Measurements from ENCODE around the gene PTGR3. TPM values are rescaled to one million over a fixed set of nuclear protein-coding genes. Genes with fewer than 3 reads are reported as not detected.

PTGR3 gene
- total RNA-seq, 1 donor from 2014 or later = 23.3 TPM

DNA sequence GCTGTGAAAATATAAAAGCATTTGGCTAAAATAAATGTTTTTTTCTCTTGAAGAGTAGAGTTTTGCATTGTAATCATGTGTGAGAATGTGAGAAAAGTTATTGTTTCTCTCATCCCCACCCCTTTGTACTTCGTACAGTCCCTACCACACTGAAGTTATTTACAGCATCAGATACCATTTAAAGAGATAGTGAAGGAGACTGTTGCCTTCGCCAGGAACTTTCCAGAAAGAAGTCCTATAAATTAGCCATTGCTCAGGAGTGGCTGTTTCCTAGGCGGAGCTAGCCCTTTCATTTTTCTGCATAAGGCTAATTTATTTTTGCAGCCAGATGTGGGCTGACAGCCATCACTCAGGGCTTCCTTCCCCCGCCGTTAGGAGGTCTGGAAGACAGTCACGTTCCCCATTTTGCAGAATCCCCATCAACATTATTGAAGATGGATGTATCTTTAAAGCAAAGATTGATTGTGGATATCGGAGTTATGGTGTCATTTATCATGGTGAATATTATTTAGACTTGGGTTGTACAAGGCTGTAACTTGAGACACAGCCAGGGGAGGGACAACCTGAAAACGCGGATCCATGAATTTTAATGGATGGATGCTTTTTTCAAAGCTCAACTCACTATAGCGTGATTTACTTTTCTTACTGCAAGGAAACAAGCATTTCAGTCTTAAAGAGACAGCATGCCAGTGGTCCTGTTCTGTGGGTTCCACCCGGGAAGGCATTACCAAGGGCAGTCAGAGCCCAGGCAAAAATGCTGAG is 18.8 kb upstream of the PTGR3 start:
- Mint-ChIP-seq H3K4me3 (no peak overlapping the region), H3K27ac (no peak overlapping the region), H3K9me3 (no peaks in the 10 kb centered on the region), H3K4me1 (peaks cover 12% of the 10 kb centered on the region), H3K36me3 (ENCODE audit: low read depth) (peaks cover 4% of the 10 kb centered on the region), H3K27me3 (no peaks in the 10 kb centered on the region)
- DNase-seq = no peak
- intact Hi-C loops (cut with micrococcal nuclease) = no loop called here

DNA sequence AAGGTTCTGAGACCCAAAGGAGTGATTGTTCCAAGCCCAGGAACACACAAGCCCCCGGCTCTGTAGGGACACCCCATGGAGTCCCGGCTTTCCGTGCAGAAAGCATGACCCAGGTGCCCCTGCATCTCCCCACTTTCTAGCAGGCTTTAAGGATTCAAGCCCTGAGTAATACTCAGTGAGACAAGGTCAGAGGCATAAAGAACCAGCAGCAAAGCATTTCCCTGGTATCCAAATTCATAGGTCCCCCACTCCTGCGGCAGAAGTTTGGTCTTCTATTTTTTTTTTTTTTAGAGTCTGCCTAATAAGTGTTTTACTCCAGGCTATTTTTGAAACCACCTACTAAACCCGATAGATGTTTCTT is 18.0 kb upstream of the PTGR3 start:
- H3K4me1 Mint-ChIP-seq = peaks cover 12% of the 10 kb centered on the region
- no peak overlapping the region for H3K4me3 Mint-ChIP-seq
- H3K27me3 Mint-ChIP-seq = no peaks in the 10 kb centered on the region
- H3K27ac Mint-ChIP-seq = no peak overlapping the region
- H3K9me3 Mint-ChIP-seq = no peaks in the 10 kb centered on the region
- peaks cover 4% of the 10 kb centered on the region for H3K36me3 Mint-ChIP-seq (ENCODE audit: low read depth)
- no peak for DNase-seq
- intact Hi-C loops (cut with micrococcal nuclease) = no loop called here

DNA sequence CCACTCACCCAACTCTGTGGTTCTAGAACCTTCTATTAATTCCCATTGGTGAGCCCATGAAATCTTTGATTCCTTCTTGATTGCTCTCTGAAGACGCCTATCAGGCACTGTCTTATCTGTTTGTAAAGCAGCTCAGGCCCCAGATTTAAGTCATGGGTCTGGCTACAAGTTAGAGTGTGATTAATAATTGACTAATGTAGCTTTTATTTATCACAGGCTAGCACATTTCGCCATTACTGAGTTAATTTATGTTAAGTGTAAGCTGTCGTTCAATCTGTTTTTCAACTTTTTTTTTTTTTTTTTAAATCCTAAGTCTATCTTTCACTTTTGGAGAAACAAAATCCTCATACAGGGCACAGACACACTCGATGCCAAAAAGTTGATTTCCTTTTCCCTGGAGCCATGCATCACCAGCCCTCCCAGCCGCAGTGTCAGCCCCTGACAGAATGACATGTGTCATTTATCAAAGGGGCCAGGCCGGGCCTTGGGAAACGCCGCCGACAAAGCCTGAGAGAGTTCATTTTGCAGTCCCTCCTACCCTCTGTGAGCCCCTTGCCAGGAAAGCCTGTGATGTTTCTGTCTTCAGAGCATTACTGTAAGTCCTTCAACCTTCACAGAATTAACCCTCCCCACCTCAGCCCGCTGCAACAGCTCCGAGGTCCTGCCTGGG is 17.5 kb upstream of the PTGR3 start:
- Mint-ChIP-seq H3K9me3 (no peaks in the 10 kb centered on the region), H3K36me3 (ENCODE audit: low read depth) (peaks cover 4% of the 10 kb centered on the region), H3K27ac (no peak overlapping the region), H3K4me3 (no peak overlapping the region), H3K4me1 (peaks cover 12% of the 10 kb centered on the region), H3K27me3 (no peaks in the 10 kb centered on the region)
- DNase-seq = no peak
- intact Hi-C loops (cut with micrococcal nuclease) = no loop called here

DNA sequence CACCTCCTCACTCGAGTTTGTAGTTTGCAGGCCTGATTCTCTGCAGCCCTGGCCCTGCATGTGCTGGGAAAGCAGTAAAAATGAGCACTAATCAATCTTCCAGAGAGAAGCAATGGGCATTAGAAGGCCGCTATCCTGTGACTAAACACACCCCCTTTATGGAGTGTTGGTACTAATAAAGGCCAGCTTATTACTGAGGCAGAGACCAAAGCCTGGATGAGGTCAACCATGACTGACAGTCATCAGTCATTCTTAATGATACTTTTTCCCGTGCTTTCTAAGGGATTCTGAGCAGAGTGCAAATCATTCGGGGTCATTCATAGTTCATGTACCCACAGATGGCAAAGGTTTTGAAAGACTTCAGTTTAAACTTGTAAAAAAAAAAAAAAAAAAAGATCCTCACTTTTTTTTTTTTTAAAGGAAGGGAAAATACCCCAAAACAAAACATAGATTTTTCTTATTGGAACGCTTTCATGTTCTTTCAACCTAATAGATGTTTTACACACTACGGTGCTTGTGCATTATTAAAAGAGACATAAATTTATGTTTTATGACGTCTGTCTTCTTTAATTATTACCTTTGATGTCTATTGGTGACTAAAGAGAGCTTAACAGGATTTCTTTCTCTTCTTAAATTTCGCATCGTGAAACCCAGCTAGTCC is 14.9 kb upstream of the PTGR3 start:
- Mint-ChIP-seq H3K36me3 (ENCODE audit: low read depth) (peaks cover 1% of the 10 kb centered on the region), H3K27ac (no peak overlapping the region), H3K4me3 (no peak overlapping the region), H3K4me1 (peaks cover 15% of the 10 kb centered on the region), H3K9me3 (no peaks in the 10 kb centered on the region), H3K27me3 (no peaks in the 10 kb centered on the region)
- no peak for DNase-seq
- intact Hi-C loops (cut with micrococcal nuclease) = no loop called here

DNA sequence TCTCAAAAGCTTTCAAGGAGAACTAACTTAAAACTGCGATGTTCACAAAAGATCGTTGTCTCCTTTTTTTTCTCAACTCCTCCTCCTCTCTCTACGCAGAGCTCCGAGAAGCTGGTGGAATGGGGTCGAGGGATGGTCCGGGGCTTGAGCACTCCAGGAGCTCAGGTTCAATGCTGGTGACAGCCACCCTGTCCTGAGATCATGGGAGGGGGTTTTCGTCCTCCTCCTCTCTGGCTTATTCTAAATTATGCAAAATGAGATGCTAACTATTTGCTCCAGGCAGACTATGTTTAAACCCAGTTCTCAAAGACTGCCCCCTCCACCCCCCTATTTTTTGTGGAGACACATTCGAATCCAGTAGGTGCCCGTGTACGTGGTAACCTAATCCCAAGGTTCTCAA is 13.5 kb upstream of the PTGR3 start:
- Mint-ChIP-seq H3K4me1 (peaks cover 16% of the 10 kb centered on the region), H3K9me3 (no peaks in the 10 kb centered on the region), H3K36me3 (ENCODE audit: low read depth) (no peaks in the 10 kb centered on the region), H3K27ac (no peak overlapping the region), H3K27me3 (no peaks in the 10 kb centered on the region), H3K4me3 (no peak overlapping the region)
- no peak for DNase-seq
- intact Hi-C loops (cut with micrococcal nuclease) = no loop called here

DNA sequence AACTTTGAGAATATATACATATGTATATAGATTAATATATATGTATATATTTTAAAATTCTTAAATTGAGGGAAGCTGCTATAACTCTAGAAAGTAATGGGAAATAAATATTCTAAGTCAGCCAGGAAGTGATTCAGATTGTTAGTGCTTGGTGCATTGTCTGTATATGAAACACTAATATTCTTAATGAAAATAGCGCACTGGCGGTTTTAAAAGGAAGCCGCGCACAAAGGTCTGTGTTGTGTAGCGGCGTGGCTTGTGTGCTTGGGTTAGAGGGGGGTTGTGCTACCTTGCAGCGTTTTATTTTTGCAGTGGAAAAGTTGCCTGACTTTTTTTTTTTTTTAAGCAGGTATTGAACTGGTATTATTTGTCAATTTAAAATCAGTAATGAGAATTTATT is 13.0 kb upstream of the PTGR3 start:
- no peaks in the 10 kb centered on the region for H3K36me3 Mint-ChIP-seq (ENCODE audit: low read depth)
- no peak overlapping the region for H3K27ac Mint-ChIP-seq
- H3K4me1 Mint-ChIP-seq = peaks cover 14% of the 10 kb centered on the region
- DNase-seq = no peak
- no peaks in the 10 kb centered on the region for H3K27me3 Mint-ChIP-seq
- no peaks in the 10 kb centered on the region for H3K9me3 Mint-ChIP-seq
- intact Hi-C loops (cut with micrococcal nuclease) = no loop called here
- H3K4me3 Mint-ChIP-seq = no peak overlapping the region

DNA sequence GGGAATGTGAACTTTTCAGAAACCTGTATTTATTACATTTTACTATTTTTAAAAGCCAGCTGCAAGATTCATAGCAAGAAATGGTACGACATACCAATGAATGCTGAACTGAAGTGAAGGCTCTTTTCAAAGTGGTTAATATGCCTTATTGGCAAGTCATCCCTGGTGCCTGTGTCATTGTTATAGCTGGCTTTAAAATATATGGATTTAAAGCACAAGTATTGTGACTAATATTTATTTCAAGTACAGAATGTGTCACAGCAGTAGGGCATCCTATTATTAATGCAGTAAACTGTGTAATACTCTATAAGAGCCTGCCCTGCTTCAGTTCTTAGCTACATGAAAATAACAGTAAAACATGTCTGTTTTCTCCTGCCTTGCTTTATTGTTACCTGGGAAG is 12.5 kb upstream of the PTGR3 start:
- H3K4me1 Mint-ChIP-seq = peaks cover 17% of the 10 kb centered on the region
- no peak for DNase-seq
- intact Hi-C loops (cut with micrococcal nuclease) = no loop called here
- H3K27ac Mint-ChIP-seq = no peak overlapping the region
- H3K9me3 Mint-ChIP-seq = no peaks in the 10 kb centered on the region
- peaks cover 2% of the 10 kb centered on the region for H3K36me3 Mint-ChIP-seq (ENCODE audit: low read depth)
- no peaks in the 10 kb centered on the region for H3K27me3 Mint-ChIP-seq
- H3K4me3 Mint-ChIP-seq = no peak overlapping the region

DNA sequence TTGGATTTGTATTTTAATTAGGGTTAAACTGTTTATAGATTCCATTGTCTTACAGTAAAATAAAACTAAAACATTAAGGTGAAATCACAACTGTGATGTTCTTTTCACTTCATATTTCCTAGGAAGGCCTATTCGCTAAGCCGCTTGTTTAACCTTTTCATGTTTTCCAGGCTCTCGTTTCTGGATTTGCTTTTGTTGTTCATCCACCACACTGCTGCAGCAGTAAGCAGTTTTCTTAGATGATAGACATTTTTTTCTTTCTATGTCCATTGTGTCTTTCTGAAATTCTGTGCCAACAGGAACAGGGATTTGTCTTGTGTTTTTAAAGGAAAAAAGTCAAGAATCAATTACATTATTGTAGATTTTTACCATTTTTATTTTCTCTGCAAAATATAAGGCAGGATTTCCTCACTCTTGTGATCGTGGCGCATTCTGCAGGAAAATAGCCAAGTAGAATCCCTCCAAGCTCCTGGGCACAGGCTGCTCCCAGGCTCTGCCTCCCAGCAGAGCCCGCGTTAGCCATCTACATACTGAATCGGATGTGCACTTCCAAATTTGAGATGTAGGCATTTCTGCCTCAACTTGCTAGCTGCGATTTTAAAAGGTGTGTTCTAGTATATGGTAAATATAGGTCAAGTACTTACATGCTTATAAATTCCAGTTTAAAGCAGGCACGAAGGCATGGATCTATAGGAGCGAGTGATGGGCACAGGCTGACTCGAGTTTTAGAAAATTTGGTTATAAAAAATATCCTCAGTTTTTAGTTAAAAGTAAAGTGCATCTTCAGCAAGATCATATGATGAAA is 11.8 kb upstream of the PTGR3 start:
- no peak overlapping the region for H3K4me3 Mint-ChIP-seq
- no peak overlapping the region for H3K27ac Mint-ChIP-seq
- H3K4me1 Mint-ChIP-seq = peaks cover 21% of the 10 kb centered on the region
- H3K36me3 Mint-ChIP-seq (ENCODE audit: low read depth) = peaks cover 2% of the 10 kb centered on the region
- no peaks in the 10 kb centered on the region for H3K9me3 Mint-ChIP-seq
- H3K27me3 Mint-ChIP-seq = no peaks in the 10 kb centered on the region
- intact Hi-C loops (cut with micrococcal nuclease) = no loop called here
- DNase-seq = no peak

DNA sequence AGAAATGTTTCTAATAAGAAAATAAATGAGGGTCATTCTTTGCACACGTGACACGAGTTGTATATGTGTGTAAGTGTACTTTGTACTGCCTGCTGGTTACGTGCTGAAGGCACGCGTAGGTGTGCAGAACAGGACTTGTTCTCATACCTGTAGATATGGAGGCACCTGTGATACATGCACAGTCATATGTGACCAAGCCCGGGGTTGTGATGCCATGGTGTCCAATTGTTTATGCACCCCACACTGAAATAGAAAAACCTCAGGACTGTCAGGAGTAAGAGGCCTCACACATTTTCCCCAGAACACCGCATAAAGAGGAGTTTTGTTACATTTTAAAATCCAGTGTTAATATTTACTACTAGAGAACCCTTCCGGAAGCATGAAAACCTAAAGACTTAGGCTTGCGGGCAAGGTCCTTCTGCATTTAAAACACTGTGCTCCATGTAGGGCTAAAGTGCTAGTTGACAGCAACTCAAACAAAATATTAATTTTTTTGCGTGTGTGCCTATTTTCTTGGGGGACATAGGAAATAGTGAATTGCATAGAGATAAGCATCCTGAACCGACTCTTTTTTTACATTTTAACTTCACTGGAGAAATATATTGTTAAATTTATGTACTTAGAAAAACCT is 10.9 kb upstream of the PTGR3 start:
- DNase-seq = no peak
- intact Hi-C loops (cut with micrococcal nuclease) = loop anchor here (10.0 kb wide), 2 partner anchors 1075 to 1155 kb away; partner anchors contain the start of genes FBXO15 and TIMM21
- H3K4me3 Mint-ChIP-seq = no peak overlapping the region
- H3K4me1 Mint-ChIP-seq = peaks cover 27% of the 10 kb centered on the region
- no peaks in the 10 kb centered on the region for H3K9me3 Mint-ChIP-seq
- H3K36me3 Mint-ChIP-seq (ENCODE audit: low read depth) = peaks cover 4% of the 10 kb centered on the region
- H3K27ac Mint-ChIP-seq = no peak overlapping the region
- no peaks in the 10 kb centered on the region for H3K27me3 Mint-ChIP-seq

DNA sequence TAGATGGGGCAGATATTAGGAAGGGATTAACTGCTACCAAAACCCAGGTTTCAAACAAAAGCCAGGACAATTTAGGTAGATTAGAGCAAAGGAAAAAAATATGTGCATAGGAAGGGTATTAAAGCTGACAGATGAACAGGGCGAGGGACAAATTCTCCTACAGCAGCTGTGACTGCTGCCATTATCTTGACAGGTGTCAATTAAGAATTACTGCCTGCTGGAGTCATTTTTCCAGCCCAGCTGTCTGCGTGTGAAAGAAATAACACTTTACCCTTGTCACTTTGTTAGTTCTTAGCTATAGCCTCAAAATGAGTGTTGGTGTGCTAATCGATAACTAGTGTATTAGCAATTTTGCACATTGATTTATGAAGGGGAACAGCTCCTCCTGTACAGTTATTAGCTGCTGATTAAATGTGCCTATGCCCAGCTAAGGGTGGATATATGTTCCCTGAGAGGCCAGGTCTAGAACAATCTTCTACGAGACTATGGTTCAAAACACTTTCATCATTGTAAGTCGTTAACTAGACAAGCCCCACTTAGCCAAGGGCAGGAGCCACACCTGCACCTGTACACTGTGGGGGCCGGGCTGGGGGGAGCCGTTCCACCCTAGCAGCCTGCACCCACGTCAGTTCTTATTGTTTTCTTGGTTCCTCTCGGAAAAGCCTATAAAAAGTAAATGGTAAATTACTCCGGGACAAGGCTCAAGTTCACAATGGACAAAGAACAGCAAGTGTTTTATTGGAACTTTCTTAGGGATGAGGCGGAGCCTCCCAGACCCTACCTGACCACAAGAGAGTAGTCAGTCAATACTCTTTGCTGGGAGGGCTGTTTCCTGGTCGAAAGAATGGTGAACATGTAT is 9.4 kb upstream of the PTGR3 start:
- peaks cover 34% of the 10 kb centered on the region for H3K4me1 Mint-ChIP-seq
- intact Hi-C loops (cut with micrococcal nuclease) = loop anchor here (10.0 kb wide), 2 partner anchors 1073 to 1157 kb away; partner anchors contain the start of genes FBXO15 and TIMM21

DNA sequence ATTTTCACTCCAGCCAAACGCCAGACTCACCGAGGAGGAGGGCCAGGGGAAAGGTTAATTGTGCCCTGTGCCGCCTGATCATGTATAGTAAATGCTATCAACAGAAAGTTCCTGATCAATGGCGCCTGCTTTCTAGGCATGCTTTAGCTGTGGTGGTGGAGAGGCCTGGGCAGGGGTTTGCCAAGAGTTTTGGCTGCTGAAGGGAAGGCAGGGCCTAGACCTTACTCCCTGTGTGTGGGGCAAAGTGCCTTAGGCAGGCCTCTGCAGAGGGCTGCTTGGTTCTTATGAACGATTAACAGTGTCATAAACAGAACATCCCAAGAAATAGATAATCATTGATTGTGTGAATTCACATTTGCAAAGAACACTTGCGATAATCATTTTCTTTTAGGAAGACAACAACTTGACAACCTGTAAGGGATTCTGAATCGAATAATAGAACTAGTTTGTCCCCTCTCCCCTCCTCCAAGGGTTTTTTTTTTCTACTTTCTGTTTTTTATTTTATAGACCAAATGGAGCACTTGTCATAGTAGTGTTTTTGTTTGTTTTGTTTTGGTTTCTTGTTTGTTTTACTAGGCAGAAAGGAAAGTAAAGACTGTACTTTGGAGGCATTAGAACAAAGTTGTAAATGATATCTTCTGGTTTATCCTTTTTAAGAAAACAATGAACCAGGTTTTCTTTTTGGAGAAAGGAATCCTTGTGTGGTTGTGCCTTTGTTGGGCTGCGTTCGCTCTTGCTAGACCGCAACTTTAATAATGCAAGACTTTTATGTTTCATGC is 8.2 kb upstream of the PTGR3 start:
- Mint-ChIP-seq H3K4me1 (peaks cover 43% of the 10 kb centered on the region), H3K4me3 (no peak overlapping the region)
- intact Hi-C loops (cut with micrococcal nuclease) = loop anchor here (10.0 kb wide), 2 partner anchors 1072 to 1158 kb away; partner anchors contain the start of genes FBXO15 and TIMM21

More for the DNA sequence above, 9.4 kb upstream of the PTGR3 start:
- Mint-ChIP-seq H3K9me3 (no peaks in the 10 kb centered on the region), H3K27me3 (no peaks in the 10 kb centered on the region), H3K27ac (no peak overlapping the region), H3K4me3 (no peak overlapping the region), H3K36me3 (ENCODE audit: low read depth) (peaks cover 5% of the 10 kb centered on the region)
- DNase-seq = peak; percentile 42

More for the DNA sequence above, 8.2 kb upstream of the PTGR3 start:
- peaks cover 5% of the 10 kb centered on the region for H3K36me3 Mint-ChIP-seq (ENCODE audit: low read depth)
- no peaks in the 10 kb centered on the region for H3K9me3 Mint-ChIP-seq
- no peak for DNase-seq
- no peak overlapping the region for H3K27ac Mint-ChIP-seq
- no peaks in the 10 kb centered on the region for H3K27me3 Mint-ChIP-seq

Data from activated CD4-positive, alpha-beta T cell treated with anti-CD3 and anti-CD28 coated beads, Interleukin-2, amount 10 ng/mL, durations not matched to agents 24 days and 14 days (primary cell).